Ishikawa (cell line): ENCODE results near the gene NHSL2.

Source experiments
- CEBPB ChIP-seq: IDR thresholded peaks from 2 replicates; pipeline ENCODE4 v1.6.1; 2012
- EP300 ChIP-seq: IDR thresholded peaks from 2 replicates; pipeline ENCODE4 v1.6.1; 2012; ENCODE audit warnings: borderline replicate concordance
- MAX ChIP-seq: IDR thresholded peaks from 2 replicates; pipeline ENCODE4 v1.6.1; 2012
- NFIC ChIP-seq: IDR thresholded peaks from 2 replicates; pipeline ENCODE4 v1.6.1; 2012
- RAD21 ChIP-seq: IDR thresholded peaks from 2 replicates; pipeline ENCODE4 v1.6.1; 2012; ENCODE audit warnings: low read depth
- REST ChIP-seq: IDR thresholded peaks from 2 replicates; pipeline ENCODE4 v1.6.1; 2012; ENCODE audit warnings: low read depth, mild to moderate bottlenecking
- TCF12 ChIP-seq: IDR thresholded peaks from 2 replicates; pipeline ENCODE4 v1.6.1; 2012; ENCODE audit warnings: low read depth
- YY1 ChIP-seq: IDR thresholded peaks from 2 replicates; pipeline ENCODE4 v1.6.1; 2012; ENCODE audit warnings: low read depth

- no peak for TF ChIP-seq CEBPB
- TF ChIP-seq EP300: no peak
- TF ChIP-seq REST: no peak
- no peak for TF ChIP-seq MAX
- TF ChIP-seq RAD21: no peak
- TF ChIP-seq YY1: no peak
- TF ChIP-seq TCF12: no peak
- TF ChIP-seq NFIC: no peak
Observed at GRCh38 chrX:72143609-72143907, 232.9 kb downstream of the NHSL2 start.
